SK-N-SH (cell line): ENCODE data around the gene ADCY5. TPM values are rescaled to one million over a fixed set of nuclear protein-coding genes. Genes with fewer than 3 reads are reported as not detected.

Experiments used
- CTCF ChIA-PET: fragments of 300-600, 350-600 bp; formaldehyde crosslinking; extraction: SDS; loops from one replicate; lab custom pipeline; 2021; lab: Yijun Ruan, JAX
- POLR2A ChIA-PET: fragments of 350-600 bp; sonication (Branson Sonifier 250); formaldehyde crosslinking; extraction: SDS; loops from one replicate; lab custom pipeline; 2020; ENCODE audit warnings: antibody characterized with exemption, inconsistent platforms; lab: Yijun Ruan, JAX
- DNase-seq: peaks from one replicate; pipeline ENCODE4 v3.0.0; 2012
- H2AFZ ChIP-seq: fragments of 200-600 bp; sonication (generic); 2 replicates; pipeline ENCODE4 v1.8.1; 2016; ENCODE audit warnings: antibody characterized with exemption, mild to moderate bottlenecking, low read depth
- H3F3A ChIP-seq: fragments of 200-600 bp; sonication (generic); replicated peaks from 2 replicates; pipeline ENCODE3; 2016; ENCODE audit warnings: antibody characterized with exemption, mild to moderate bottlenecking; ENCODE audit not compliant: insufficient read depth
- H3K27ac ChIP-seq, 2 experiments: fragments of 200-500 bp in 1 of 2; fragments of 200-600 bp in 1 of 2; sonication (Bioruptor generic) in 1 of 2; sonication (generic), shearing (Covaris generic) in 1 of 2; 2 replicates each; pipeline versions ENCODE4 v1.5.1 to v1.6.1; 2014 to 2016; ENCODE audit warnings: low read depth in 2 of 2, inconsistent platforms in 1 of 2, low read length in 1 of 2, mild to moderate bottlenecking in 1 of 2, mixed read lengths in 1 of 2
- H3K27me3 ChIP-seq: fragments of 200-600 bp; sonication (generic), shearing (Covaris generic); 2 replicates; pipeline ENCODE4 v1.6.1; 2016; ENCODE audit warnings: mixed run types; ENCODE audit not compliant: insufficient read depth
- H3K36me3 ChIP-seq, 2 experiments: fragments of 200-500 bp in 1 of 2; fragments of 200-600 bp in 1 of 2; sonication (Bioruptor generic) in 1 of 2; sonication (generic) in 1 of 2; replicated peaks in 1 of 2; 2 replicates each; pipeline versions ENCODE3 to v1.5.1; 2014 to 2016; ENCODE audit warnings: low read length in 1 of 2, mild to moderate bottlenecking in 1 of 2; ENCODE audit not compliant: insufficient read depth in 2 of 2, control insufficient read depth in 1 of 2
- H3K4me1 ChIP-seq, 2 experiments: fragments of 200-500 bp in 1 of 2; fragments of 200-600 bp in 1 of 2; sonication (Bioruptor generic) in 1 of 2; sonication (generic), shearing (Covaris generic) in 1 of 2; 2 replicates each; pipeline versions ENCODE4 v1.5.1 to v1.6.1; 2014 to 2016; ENCODE audit warnings: low read depth in 1 of 2, low read length in 1 of 2, mixed run types in 1 of 2; ENCODE audit not compliant: insufficient read depth in 2 of 2, control insufficient read depth in 1 of 2
- H3K4me2 ChIP-seq: fragments of 200-600 bp; sonication (generic), shearing (Covaris generic); 2 replicates; pipeline ENCODE4 v1.6.1; 2017; ENCODE audit warnings: mixed run types
- H3K4me3 ChIP-seq, 2 experiments: fragments of 200-500 bp in 1 of 2; fragments of 200-600 bp in 1 of 2; sonication (Bioruptor generic) in 1 of 2; sonication (generic), shearing (Covaris generic) in 1 of 2; 2 replicates each; pipeline versions ENCODE4 v1.5.1 to v1.8.1; 2014 to 2016; ENCODE audit warnings: low read depth in 2 of 2, inconsistent platforms in 1 of 2, low read length in 1 of 2, mild to moderate bottlenecking in 1 of 2, mixed read lengths in 1 of 2, moderate library complexity in 1 of 2
- H3K79me2 ChIP-seq: fragments of 200-600 bp; sonication (generic); 2 replicates; pipeline ENCODE4 v1.8.1; 2017; ENCODE audit warnings: mild to moderate bottlenecking; ENCODE audit not compliant: insufficient read depth
- H3K9ac ChIP-seq: fragments of 200-600 bp; sonication (generic); 2 replicates; pipeline ENCODE4 v1.6.1; 2017; ENCODE audit warnings: mixed run types
- H3K9me2 ChIP-seq: fragments of 200-600 bp; sonication (generic); 2 replicates; pipeline ENCODE4 v1.6.1; 2017; ENCODE audit warnings: mixed run types
- H3K9me3 ChIP-seq: fragments of 200-600 bp; sonication (generic); 2 replicates; pipeline ENCODE4 v1.6.1; 2017; ENCODE audit warnings: mixed run types, mild to moderate bottlenecking, moderate library complexity
- H4K20me1 ChIP-seq: fragments of 200-600 bp; sonication (generic); 2 replicates; pipeline ENCODE4 v1.6.1; 2017; ENCODE audit warnings: mild to moderate bottlenecking, mixed run types; ENCODE audit not compliant: insufficient read depth
- CHD2 ChIP-seq: fragments of 150-350 bp; IDR thresholded peaks from 2 replicates; pipeline ENCODE4 v1.6.1; 2018; ENCODE audit warnings: low read length; ENCODE audit not compliant: partially characterized antibody
- ELF1 ChIP-seq: IDR thresholded peaks from 2 replicates; pipeline ENCODE4 v1.4.0; 2012
- EP300 ChIP-seq, 2 experiments: IDR thresholded peaks; 2 replicates each; pipeline versions ENCODE4 v1.4.0 to v1.6.1; 2012; ENCODE audit warnings: borderline replicate concordance in 1 of 2, low read depth in 1 of 2, low read length in 1 of 2
- EZH2phosphoT487 ChIP-seq: fragments of 200-600 bp; sonication (generic); IDR thresholded peaks from 2 replicates; pipeline ENCODE4 v1.6.1; 2017; ENCODE audit warnings: low read depth, mixed run types, mild to moderate bottlenecking, antibody characterized with exemption, moderate library complexity, borderline replicate concordance
- FOXM1 ChIP-seq: IDR thresholded peaks from 2 replicates; pipeline ENCODE4 v1.4.0; 2012; ENCODE audit warnings: low read depth, mild to moderate bottlenecking
- GABPA ChIP-seq: IDR thresholded peaks from 2 replicates; pipeline ENCODE4 v1.4.0; 2012; ENCODE audit warnings: low read depth, mild to moderate bottlenecking
- JUND ChIP-seq: IDR thresholded peaks from 2 replicates; pipeline ENCODE4 v1.4.0; 2012
- MAX ChIP-seq: IDR thresholded peaks from 2 replicates; pipeline ENCODE4 v1.4.0; 2012; ENCODE audit warnings: low read depth
- NFIC ChIP-seq: IDR thresholded peaks from 2 replicates; pipeline ENCODE4 v1.4.0; 2012; ENCODE audit warnings: borderline replicate concordance
- PBX3 ChIP-seq: IDR thresholded peaks from 2 replicates; pipeline ENCODE4; 2012
- POLR2AphosphoS5 ChIP-seq: IDR thresholded peaks from 2 replicates; pipeline ENCODE4 v1.6.1; 2012; ENCODE audit warnings: low read depth, low read length
- RAD21 ChIP-seq: IDR thresholded peaks from 2 replicates; pipeline ENCODE4 v1.6.1; 2012; ENCODE audit warnings: mild to moderate bottlenecking, low read length
- RCOR1 ChIP-seq: fragments of 150-350 bp; IDR thresholded peaks from 2 replicates; pipeline ENCODE4 v1.6.1; 2017; ENCODE audit warnings: antibody characterized with exemption, low read length
- RFX5 ChIP-seq: IDR thresholded peaks from 2 replicates; pipeline ENCODE4 v1.6.1; 2012; ENCODE audit warnings: mild to moderate bottlenecking, improper control_type of control experiment, low read length
- RXRA ChIP-seq: IDR thresholded peaks from 2 replicates; pipeline ENCODE4 v1.4.0; 2012; ENCODE audit warnings: low read depth, mild to moderate bottlenecking, borderline replicate concordance
- SIN3A ChIP-seq: IDR thresholded peaks from 2 replicates; pipeline ENCODE4 v1.6.1; 2012; ENCODE audit warnings: low read depth, mild to moderate bottlenecking, low read length, moderate library complexity, borderline replicate concordance
- USF2 ChIP-seq: fragments of 150-350 bp; IDR thresholded peaks from 2 replicates; pipeline ENCODE4 v1.6.1; 2017; ENCODE audit warnings: antibody characterized with exemption, low read length, low read depth, borderline replicate concordance
- ZBTB33 ChIP-seq: IDR thresholded peaks from 2 replicates; pipeline ENCODE4 v1.4.0; 2012; ENCODE audit warnings: low read depth, borderline replicate concordance
- WGBS: methylation state at CpG from one replicate; pipeline ENCODE4 v1.1.6; 2017; ENCODE audit warnings: low lambda C conversion rate; 5-methylcytosine and 5-hydroxymethylcytosine counted together
- polyA plus RNA-seq, 3 experiments: library from polyadenylated mRNA; depleted of rRNA; stranded (reverse); fragments of >200 nt; gene quantifications; 2 replicates each; pipeline ENCODE4 v1.2.3, GENCODE V29; 2012
- TF ChIP-seq, protein P1 (sequence below): IDR thresholded peaks from 2 replicates; pipeline ENCODE4 v1.6.1; 2012; ENCODE audit warnings: mild to moderate bottlenecking, low read depth, low read length, moderate library complexity

The ADCY5 gene
- polyA plus RNA-seq, 1 of the 3 experiments (the other 2 are of a cell fraction): 0.21 TPM

DNA sequence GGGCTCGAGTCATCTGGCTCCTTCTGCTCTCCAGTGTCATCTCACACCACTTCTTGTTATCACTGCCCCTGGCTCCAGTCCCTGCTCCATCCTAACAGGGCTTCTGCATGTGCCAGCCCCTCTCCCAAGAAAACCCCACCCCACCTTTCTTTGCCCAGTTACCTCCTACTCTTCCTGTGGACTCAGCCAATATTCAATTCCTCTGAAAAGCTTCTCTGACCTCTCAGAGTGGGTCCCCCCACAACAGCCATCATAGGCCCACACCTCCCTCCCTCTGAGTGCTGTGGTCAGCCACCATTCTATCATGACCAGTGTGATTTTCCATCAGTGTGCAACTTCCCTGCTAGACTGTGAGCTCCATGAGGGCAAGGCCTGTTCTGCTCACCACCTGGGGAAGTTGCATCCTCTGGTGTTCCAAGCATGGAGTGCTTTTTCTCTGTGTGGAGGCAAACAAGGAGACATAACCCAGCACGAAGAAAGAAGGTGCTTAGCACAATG is 71.6 kb downstream of the ADCY5 start:
- H3K4me1 ChIP-seq: peaks cover 0 to 6% of the 10 kb centered on the region in 2 experiments; a peak in 1 of 4 replicates
- WGBS: 28% methylated on average over 2 of the region's 2 CpGs
- CTCF ChIA-PET: interaction anchor here (0.6 to 1.2 kb wide), 2 partner anchors 17 to 48 kb away, joined by 3 to 4 read pairs; no protein-coding TSS in a partner anchor

GRCh38 chr3:123376451-123377242 is 72.2 kb downstream of the ADCY5 start:
- H3K4me3 ChIP-seq: no peak overlapping the region
- H4K20me1 ChIP-seq: no peaks in the 10 kb centered on the region
- no peaks in the 10 kb centered on the region for H3K9me2 ChIP-seq
- no peaks in the 10 kb centered on the region for H3K9me3 ChIP-seq
- no peaks in the 10 kb centered on the region for H3K79me2 ChIP-seq
- no peak overlapping the region for H3K9ac ChIP-seq
- no peak overlapping the region for H2AFZ ChIP-seq
- POLR2A ChIA-PET: interaction anchor here (0.7 kb wide), 1 partner anchor 11 kb away, joined by 3 read pairs; no protein-coding TSS in a partner anchor
- WGBS: 60% methylated on average over 9 of the region's 11 CpGs
- peaks cover 0 to 11% of the 10 kb centered on the region in 2 experiments; a peak in 1 of 4 replicates for H3K4me1 ChIP-seq
- no peak for DNase-seq
- H3K27ac ChIP-seq: no peak overlapping the region
- no peaks in the 10 kb centered on the region for H3K36me3 ChIP-seq
- H3K27me3 ChIP-seq: peaks cover 15% of the 10 kb centered on the region
- no peaks in the 10 kb centered on the region for H3F3A ChIP-seq
- CTCF ChIA-PET: interaction anchor here (0.6 to 1.2 kb wide), 3 partner anchors 11 to 47 kb away, joined by 3 to 4 read pairs (median 3); no protein-coding TSS in a partner anchor
- H3K4me2 ChIP-seq: no peak overlapping the region
- TF ChIP-seq GABPA (no peak), CHD2 (no peak), JUND (no peak), RFX5 (no peak), RCOR1 (no peak), RXRA (no peak), RAD21 (no peak), POLR2AphosphoS5 (no peak), ZBTB33 (no peak), MAX (no peak), SIN3A (no peak), PBX3 (no peak), ELF1 (no peak)
- TF ChIP-seq, protein P1, sequence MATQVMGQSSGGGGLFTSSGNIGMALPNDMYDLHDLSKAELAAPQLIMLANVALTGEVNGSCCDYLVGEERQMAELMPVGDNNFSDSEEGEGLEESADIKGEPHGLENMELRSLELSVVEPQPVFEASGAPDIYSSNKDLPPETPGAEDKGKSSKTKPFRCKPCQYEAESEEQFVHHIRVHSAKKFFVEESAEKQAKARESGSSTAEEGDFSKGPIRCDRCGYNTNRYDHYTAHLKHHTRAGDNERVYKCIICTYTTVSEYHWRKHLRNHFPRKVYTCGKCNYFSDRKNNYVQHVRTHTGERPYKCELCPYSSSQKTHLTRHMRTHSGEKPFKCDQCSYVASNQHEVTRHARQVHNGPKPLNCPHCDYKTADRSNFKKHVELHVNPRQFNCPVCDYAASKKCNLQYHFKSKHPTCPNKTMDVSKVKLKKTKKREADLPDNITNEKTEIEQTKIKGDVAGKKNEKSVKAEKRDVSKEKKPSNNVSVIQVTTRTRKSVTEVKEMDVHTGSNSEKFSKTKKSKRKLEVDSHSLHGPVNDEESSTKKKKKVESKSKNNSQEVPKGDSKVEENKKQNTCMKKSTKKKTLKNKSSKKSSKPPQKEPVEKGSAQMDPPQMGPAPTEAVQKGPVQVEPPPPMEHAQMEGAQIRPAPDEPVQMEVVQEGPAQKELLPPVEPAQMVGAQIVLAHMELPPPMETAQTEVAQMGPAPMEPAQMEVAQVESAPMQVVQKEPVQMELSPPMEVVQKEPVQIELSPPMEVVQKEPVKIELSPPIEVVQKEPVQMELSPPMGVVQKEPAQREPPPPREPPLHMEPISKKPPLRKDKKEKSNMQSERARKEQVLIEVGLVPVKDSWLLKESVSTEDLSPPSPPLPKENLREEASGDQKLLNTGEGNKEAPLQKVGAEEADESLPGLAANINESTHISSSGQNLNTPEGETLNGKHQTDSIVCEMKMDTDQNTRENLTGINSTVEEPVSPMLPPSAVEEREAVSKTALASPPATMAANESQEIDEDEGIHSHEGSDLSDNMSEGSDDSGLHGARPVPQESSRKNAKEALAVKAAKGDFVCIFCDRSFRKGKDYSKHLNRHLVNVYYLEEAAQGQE: no peak

More for the DNA sequence above, 71.6 kb downstream of the ADCY5 start:
- Histone ChIP-seq H3F3A (no peaks in the 10 kb centered on the region), H4K20me1 (no peaks in the 10 kb centered on the region), H3K27me3 (peaks cover 15% of the 10 kb centered on the region), H3K27ac (no peak overlapping the region), H3K36me3 (no peaks in the 10 kb centered on the region), H3K4me3 (no peak overlapping the region), H3K79me2 (no peaks in the 10 kb centered on the region), H3K9me2 (no peaks in the 10 kb centered on the region), H2AFZ (no peak overlapping the region), H3K9ac (no peak overlapping the region), H3K4me2 (no peak overlapping the region), H3K9me3 (no peaks in the 10 kb centered on the region)
- no peak for DNase-seq
- POLR2A ChIA-PET: interaction anchor here (0.7 kb wide), 1 partner anchor 10 kb away, joined by 3 read pairs; no protein-coding TSS in a partner anchor
- TF ChIP-seq RFX5: no peak
- TF ChIP-seq FOXM1: no peak
- TF ChIP-seq USF2: no peak
- TF ChIP-seq EZH2phosphoT487: no peak
- no peak for TF ChIP-seq EP300 (IDR thresholded peaks at IDR 0.05; ENCODE audit: borderline replicate concordance in 1 of 2, low read depth in 1 of 2, low read length in 1 of 2)
- TF ChIP-seq NFIC: no peak
